ENCODE data around the gene INTS6.

INTS6 gene

DNA sequence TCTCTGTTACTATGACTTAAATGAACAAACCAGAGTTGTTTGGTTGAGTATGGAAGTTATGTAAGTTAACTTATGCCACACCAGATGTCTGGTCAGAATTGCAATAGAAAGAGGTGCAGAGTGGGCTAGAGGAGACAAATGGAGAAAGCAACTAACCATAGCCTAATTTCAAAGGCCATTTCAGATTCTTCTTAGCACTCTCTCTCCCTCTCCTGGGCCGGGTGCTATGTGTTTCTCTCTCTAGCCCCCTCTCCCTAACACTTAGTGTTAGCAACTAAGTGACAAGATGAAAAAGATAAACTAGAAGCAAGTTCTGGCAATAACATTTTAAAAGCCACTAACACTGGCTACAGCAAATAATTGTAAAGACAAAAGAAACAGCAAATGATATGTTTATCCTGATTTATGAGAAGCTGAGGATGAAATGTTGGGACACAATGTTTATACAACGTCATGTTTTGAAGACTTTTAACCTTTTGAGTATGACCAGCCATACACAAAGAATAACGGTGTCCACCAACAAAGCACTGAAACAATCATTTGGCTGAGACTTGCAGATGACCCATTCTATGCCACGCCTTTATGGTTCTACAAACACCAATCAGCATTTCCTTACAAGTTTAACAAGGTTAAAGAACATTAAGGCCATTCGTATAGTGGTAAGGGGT, 94.8 kb downstream of the INTS6 start:
- Histone ChIP-seq H3K27ac (no peak overlapping the region), H3K4me3 (no peak overlapping the region)

DNA sequence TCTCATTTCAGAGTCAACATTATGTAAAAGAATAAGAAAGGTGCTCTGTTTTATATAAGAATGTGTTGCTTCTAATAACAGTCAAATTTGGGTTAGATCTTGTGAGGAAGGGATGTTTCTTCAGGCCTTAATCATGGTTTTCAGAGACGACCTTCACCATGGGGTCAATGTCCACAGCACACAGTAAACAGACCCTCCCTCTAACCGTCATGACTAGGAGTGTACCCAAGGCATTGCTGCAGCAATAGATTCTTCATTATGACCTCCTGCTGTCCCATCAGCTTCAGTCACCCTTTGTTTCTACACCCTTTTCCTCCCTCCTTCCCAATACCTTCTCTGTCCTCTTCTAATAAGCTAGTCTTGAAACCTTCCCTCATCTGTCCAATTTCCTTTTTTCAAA, 97.6 kb downstream of the INTS6 start:
- no peak overlapping the region for H3K4me3 ChIP-seq

DNA sequence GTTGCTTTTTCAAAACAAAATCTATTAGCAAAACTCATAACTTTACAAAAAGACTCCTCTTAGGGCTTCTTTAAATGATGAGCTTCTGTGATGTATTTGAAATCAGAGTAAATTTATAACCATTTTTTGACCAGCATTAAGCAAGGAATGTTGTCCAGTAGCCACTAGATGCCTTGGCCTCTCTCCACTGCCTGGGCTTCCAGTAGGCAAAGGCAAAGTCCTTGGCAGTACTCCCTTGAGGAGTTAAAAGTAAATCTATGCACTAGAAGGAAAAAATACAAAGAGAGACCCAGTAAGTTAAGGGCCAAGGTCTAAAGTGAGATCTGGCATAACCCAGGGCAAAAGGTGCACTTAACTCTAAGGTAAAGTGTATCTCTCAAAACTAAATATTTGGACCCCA, 103.8 kb downstream of the INTS6 start:
- H3K27ac ChIP-seq, result no peak overlapping the region
- no peak overlapping the region for H3K4me3 ChIP-seq

More for the DNA sequence above, 97.6 kb downstream of the INTS6 start:
- no peak overlapping the region for H3K27ac ChIP-seq

DNA sequence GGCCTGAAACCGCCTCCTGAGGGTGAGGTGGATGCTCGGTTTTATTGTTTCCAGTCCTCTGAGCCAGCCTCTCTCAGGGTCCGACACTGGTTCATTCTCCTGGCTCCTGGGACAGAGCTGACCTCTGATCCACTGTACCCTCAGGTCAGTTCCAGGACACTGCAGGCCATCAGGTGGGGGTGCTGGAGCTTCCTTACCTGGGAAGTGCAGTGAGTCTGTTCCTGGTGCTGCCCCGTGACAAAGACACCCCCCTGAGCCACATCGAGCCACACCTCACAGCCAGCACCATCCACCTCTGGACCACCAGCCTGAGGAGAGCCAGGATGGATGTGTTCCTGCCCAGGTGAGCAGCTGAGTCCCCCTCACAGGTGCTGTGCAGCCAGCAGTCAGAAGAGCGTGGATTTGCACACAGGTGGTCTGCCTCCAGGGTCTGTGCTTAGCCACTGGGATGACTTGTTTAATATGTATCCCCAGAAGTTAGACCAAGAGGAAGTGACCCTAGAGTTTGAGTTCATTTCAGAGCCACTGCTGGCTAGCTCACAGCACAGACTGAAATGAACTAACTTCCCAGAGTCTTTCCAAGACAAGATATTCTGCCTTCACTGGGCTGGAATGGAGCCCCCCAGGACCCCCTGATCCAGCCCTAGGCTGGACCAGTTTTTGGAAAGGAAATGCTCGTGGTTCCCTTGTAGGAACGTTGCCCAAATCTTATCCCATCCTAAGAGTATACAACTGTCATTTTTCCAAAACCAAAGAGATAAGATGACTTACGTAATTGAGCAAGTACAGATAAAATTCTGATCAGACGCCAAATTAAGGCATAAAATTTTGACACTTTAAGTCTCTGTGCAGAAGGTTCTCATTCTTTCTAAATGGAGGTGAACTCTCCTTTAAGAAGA, 104.5 kb downstream of the INTS6 start:
- H3K27ac ChIP-seq, result no peak overlapping the region
- H3K4me3 ChIP-seq, result no peak overlapping the region

- no peak overlapping the region for H3K27ac ChIP-seq
- H3K4me3 ChIP-seq, result no peak overlapping the region
These were observed 105.7 kb downstream of the INTS6 start for GRCh38 chr13:51347099-51347498.

GRCh38 chr13:51346397-51346796, 106.4 kb downstream of the INTS6 start:
- H3K4me3 ChIP-seq, result no peak overlapping the region
- H3K27ac ChIP-seq, result no peak overlapping the region

DNA sequence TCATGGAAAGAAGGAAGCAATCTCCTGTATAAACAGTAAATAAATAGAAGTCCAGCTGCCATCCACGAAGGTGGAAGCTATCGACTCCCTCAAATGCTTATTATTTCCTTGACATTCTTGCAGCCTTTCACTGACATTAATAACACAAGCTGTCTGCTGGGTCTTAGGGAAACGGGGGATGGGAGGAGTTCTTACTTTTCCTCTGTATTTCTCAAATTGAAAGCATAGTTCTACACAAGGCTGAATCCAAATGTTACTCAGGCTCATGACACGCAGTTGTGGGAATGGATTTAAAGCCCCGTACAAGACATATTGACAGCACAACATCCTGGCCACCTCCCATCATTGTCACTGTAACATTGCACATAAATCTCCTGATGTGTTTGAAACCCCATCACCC, 109.4 kb downstream of the INTS6 start:
- no peak overlapping the region for H3K4me3 ChIP-seq
- H3K27ac ChIP-seq, result no peak overlapping the region

GRCh38 chr13:51342706-51343105, 110.1 kb downstream of the INTS6 start:
- no peak overlapping the region for H3K27ac ChIP-seq

DNA sequence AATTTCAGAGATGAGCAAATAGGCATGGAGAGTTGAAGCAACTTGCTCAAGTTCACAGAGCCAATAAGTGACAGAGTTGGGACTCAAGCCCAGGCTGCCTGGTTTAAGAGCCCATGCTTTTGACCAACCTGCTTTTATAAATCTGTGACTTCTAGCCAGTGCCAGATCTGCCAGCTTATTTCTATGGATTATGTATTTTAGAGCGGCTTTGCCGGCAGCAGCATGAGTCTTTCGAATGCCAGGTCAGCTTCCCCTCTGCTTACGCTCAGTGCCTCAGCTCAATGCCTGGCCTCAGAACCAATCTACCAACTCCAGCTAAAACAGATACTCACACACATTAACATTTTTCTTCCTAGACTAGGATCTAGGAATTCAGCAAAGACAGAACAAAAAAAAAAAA, 111.0 kb downstream of the INTS6 start:
- Histone ChIP-seq H3K27ac (no peak overlapping the region), H3K4me3 (no peak overlapping the region)

More at GRCh38 chr13:51342706-51343105, 110.1 kb downstream of the INTS6 start:
- no peak overlapping the region for H3K4me3 ChIP-seq

GRCh38 chr13:51341232-51341631, 111.6 kb downstream of the INTS6 start:
- H3K4me3 ChIP-seq, result no peak overlapping the region
- no peak overlapping the region for H3K27ac ChIP-seq

DNA sequence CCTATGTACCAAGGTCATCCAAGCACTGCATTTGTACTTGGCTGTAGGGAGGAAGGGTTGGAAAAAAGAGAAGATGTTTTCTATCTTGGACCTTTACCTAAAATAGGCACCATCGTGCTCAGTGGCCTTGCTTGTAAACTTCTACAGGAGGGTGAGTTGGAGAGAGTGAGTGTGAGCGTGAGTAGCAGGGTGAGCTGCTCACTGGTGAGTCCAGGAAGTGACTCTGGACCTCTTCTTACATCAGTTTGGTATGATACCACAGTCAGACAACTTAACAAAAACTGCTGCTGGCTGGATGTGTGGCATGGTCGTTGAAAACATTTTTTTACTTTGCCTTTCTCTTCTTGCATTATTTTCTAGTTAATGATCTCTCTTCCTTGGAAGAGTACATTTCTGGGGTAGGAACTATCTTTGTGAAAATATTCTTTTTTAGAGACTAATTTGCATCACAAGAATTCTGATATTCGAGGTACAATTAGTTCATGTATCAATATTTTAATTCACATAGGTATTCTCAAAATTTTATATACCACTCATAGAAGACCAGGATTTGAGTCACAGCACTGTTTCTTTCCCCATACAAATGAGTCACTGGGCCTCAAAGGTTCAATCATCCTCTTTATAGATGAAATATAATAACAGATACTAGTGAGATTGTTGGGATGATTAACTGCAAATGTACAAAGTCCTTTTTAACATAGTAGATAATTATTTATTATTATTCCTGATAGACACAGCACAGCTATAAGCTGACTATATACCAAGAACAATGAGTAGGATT, 112.7 kb downstream of the INTS6 start:
- Histone ChIP-seq H3K4me3 (no peak overlapping the region), H3K27ac (no peak overlapping the region)

GRCh38 chr13:51339354-51339753, 113.5 kb downstream of the INTS6 start, which contains the start of gene SERPINE3:
Gene SERPINE3, plus strand, starts transcription at chr13:51339691. Its CDS starts 1,401 bp downstream, at chr13:51341092.
- no peak within 1 kb of the TSS for H3K27ac ChIP-seq
- no peak within 1 kb of the TSS for H3K4me3 ChIP-seq

DNA sequence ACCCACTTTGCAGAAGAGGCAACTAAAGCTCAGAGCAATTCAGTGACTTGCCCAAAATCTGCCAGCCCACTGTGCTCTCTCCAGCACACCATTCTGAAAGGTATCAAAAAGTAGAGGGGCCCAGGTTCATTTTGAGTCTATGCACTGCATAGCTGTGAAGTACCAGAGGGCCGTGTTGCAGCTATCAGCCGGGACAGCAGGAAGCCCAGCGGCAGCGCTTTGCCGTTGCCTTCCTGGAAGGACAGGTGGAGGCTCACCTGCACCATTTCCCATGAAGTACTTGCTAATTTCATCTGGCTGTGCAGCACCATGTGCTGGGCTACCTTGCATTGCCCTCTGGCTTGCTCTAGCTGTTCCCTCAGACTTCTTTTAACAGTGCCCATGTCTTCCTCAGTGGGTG, 116.1 kb downstream of the INTS6 start:
- no peak overlapping the region for H3K4me3 ChIP-seq

GRCh38 chr13:51333826-51334225, 119.0 kb downstream of the INTS6 start:
- H3K4me3 ChIP-seq, result no peak overlapping the region
- no peak overlapping the region for H3K27ac ChIP-seq

More for the DNA sequence above, 116.1 kb downstream of the INTS6 start:
- H3K27ac ChIP-seq, result no peak overlapping the region

GRCh38 chr13:51333421-51333820, 119.4 kb downstream of the INTS6 start:
- Histone ChIP-seq H3K4me3 (no peak overlapping the region), H3K27ac (no peak overlapping the region)

GRCh38 chr13:51332566-51333361, 120.1 kb downstream of the INTS6 start:
- Histone ChIP-seq H3K27ac (no peak overlapping the region), H3K4me3 (no peak overlapping the region)

DNA sequence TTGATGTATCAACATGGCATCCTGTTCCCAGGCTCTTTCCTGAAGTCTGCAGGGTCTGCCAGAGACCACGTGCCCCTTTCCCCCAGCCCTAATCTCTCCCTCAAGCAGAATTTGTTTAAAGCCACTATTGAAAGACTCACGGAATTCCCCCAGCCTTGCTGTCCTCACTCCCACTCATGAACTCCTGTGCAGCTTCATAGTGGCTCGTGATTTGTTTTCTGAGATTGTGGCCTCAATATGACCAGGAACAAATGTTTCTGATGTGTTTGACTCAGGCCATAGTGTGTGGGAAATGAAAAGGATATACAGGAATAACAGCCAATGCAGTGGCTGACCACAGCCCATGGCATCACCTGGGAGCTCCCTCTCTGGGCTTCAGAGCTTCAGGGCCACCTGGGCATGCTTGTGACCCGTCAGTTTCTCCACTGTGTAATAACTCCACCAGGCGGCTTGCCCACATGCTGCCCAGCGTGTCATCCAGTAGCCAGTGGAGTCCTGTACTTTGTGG, 121.4 kb downstream of the INTS6 start:
- H3K4me3 ChIP-seq, result no peak overlapping the region
- H3K27ac ChIP-seq, result no peak overlapping the region

GRCh38 chr13:51330791-51331190, 122.0 kb downstream of the INTS6 start:
- H3K4me3 ChIP-seq, result no peak overlapping the region
- H3K27ac ChIP-seq, result no peak overlapping the region

- H3K27ac ChIP-seq, result no peak overlapping the region
- no peak overlapping the region for H3K4me3 ChIP-seq
These were observed 123.2 kb downstream of the INTS6 start for GRCh38 chr13:51329606-51330005.

Measured in skin epidermis (tissue), 12 donors.